ENCODE results near the gene OOEP. TPM values are rescaled to one million over a fixed set of nuclear protein-coding genes. Genes with fewer than 3 reads are reported as not detected.

Gene OOEP
- polyA plus RNA-seq, 3 donors: not detected

DNA sequence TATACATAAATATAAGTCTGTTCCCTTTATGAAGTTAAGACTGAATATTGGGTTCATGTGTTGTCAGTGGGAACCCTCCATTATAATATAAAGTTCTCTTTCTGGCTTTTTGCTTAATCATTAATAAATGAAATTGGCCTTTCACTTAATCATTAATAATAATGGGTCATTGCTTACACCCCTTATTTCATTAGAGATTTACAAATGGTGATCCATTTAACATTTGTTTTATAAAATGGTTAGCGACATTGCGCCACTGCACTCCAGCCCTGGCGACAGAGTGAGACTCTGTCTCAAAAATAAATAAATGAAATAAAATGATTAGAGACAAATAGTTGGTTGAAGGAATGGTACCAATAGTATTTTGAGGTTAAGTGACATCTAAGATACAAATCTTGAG is 43.4 kb upstream of the OOEP start:
- Mint-ChIP-seq H3K27me3 (ENCODE audit: low read depth in 3 of 3) (peaks cover 0 to 1% (median 0%) of the 10 kb centered on the region in 3 donors), H3K4me1 (no peaks in the 10 kb centered on the region), H3K4me3 (no peak overlapping the region), H3K27ac (no peak overlapping the region), H3K9me3 (no peaks in the 10 kb centered on the region), H3K36me3 (peaks cover 43 to 47% of the 10 kb centered on the region in 2 donors)
- H2AFZ ChIP-seq (ENCODE audit: insufficient read depth, low read depth, low read length, poor library complexity, severe bottlenecking): no peak overlapping the region
- no peaks in the 10 kb centered on the region for H3K9me3 ChIP-seq (replicated peaks in 1 of 2; ENCODE audit: control insufficient read depth in 1 of 2, insufficient read depth in 1 of 2, low read length in 2 of 2)
- no peaks in the 10 kb centered on the region for H3K4me1 ChIP-seq (ENCODE audit: control insufficient read depth in 1 of 2, insufficient read depth in 2 of 2, low read length in 2 of 2)
- no peak overlapping the region for H3K4me3 ChIP-seq (replicated peaks in 1 of 3; ENCODE audit: low read depth in 2 of 3, low read length in 3 of 3)
- no peak overlapping the region for H3K4me2 ChIP-seq (replicated peaks; ENCODE audit: extremely low read depth, low read length, poor library complexity, severe bottlenecking)
- intact Hi-C loops (cut with micrococcal nuclease): no loop called here
- no peaks in the 10 kb centered on the region for H3K27me3 ChIP-seq (ENCODE audit: control insufficient read depth in 2 of 2, insufficient read depth in 2 of 2, low read length in 2 of 2)
- H3K36me3 ChIP-seq (replicated peaks in 1 of 2; ENCODE audit: control insufficient read depth in 1 of 2, insufficient read depth in 2 of 2, low read length in 2 of 2): peaks cover 17 to 50% of the 10 kb centered on the region in 2 donors
- H4K20me1 ChIP-seq (ENCODE audit: insufficient read depth, low read length): no peaks in the 10 kb centered on the region
- no peaks in the 10 kb centered on the region for H3K79me2 ChIP-seq (ENCODE audit: insufficient read depth, low read length)
- TF ChIP-seq, protein P1, sequence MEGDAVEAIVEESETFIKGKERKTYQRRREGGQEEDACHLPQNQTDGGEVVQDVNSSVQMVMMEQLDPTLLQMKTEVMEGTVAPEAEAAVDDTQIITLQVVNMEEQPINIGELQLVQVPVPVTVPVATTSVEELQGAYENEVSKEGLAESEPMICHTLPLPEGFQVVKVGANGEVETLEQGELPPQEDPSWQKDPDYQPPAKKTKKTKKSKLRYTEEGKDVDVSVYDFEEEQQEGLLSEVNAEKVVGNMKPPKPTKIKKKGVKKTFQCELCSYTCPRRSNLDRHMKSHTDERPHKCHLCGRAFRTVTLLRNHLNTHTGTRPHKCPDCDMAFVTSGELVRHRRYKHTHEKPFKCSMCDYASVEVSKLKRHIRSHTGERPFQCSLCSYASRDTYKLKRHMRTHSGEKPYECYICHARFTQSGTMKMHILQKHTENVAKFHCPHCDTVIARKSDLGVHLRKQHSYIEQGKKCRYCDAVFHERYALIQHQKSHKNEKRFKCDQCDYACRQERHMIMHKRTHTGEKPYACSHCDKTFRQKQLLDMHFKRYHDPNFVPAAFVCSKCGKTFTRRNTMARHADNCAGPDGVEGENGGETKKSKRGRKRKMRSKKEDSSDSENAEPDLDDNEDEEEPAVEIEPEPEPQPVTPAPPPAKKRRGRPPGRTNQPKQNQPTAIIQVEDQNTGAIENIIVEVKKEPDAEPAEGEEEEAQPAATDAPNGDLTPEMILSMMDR (IDR thresholded peaks at IDR 0.05): no peak
- no peak overlapping the region for H3K27ac ChIP-seq (ENCODE audit: low read depth in 1 of 2, low read length in 2 of 2)
- WGBS (ENCODE audit: insufficient coverage): no CpG with 5 or more reads among the region's 3 CpGs
- H3K9ac ChIP-seq (ENCODE audit: insufficient read depth, low read length, poor library complexity, severe bottlenecking): no peak overlapping the region
- DNase-seq: no peak

DNA sequence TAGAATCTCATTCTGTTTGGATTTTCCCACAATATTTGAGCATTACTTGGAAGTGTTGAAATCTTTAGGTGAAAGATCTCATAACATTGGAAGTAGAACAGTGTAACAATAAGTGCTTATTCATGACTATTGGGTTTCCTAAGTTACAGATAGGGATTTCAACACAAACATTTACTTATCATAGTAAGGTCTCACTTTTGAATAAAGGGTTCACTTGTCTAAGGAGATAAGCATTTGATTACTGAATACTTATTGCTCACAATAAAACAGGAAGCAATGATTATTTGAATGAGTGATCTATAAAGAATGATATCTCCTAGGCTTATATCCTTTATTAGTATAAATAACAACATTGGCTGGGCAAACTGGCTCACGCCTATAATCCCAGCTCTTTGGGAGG is 39.7 kb upstream of the OOEP start:
- no peak overlapping the region for H3K4me3 ChIP-seq (replicated peaks in 1 of 3; ENCODE audit: low read depth in 2 of 3, low read length in 3 of 3)
- no peaks in the 10 kb centered on the region for H3K9me3 ChIP-seq (replicated peaks in 1 of 2; ENCODE audit: control insufficient read depth in 1 of 2, insufficient read depth in 1 of 2, low read length in 2 of 2)
- H3K27ac Mint-ChIP-seq: no peak overlapping the region
- no peak for DNase-seq
- H2AFZ ChIP-seq (ENCODE audit: insufficient read depth, low read depth, low read length, poor library complexity, severe bottlenecking): no peak overlapping the region
- no peak overlapping the region for H3K9ac ChIP-seq (ENCODE audit: insufficient read depth, low read length, poor library complexity, severe bottlenecking)
- H3K27me3 Mint-ChIP-seq (ENCODE audit: low read depth in 3 of 3): peaks cover 0 to 1% (median 0%) of the 10 kb centered on the region in 3 donors
- no peaks in the 10 kb centered on the region for H3K9me3 Mint-ChIP-seq
- H3K27me3 ChIP-seq (ENCODE audit: control insufficient read depth in 2 of 2, insufficient read depth in 2 of 2, low read length in 2 of 2): no peaks in the 10 kb centered on the region
- no peak overlapping the region for H3K4me3 Mint-ChIP-seq
- H3K79me2 ChIP-seq (ENCODE audit: insufficient read depth, low read length): no peaks in the 10 kb centered on the region
- peaks cover 0 to 15% of the 10 kb centered on the region in 2 donors for H3K36me3 ChIP-seq (replicated peaks in 1 of 2; ENCODE audit: control insufficient read depth in 1 of 2, insufficient read depth in 2 of 2, low read length in 2 of 2)
- no peaks in the 10 kb centered on the region for H3K4me1 Mint-ChIP-seq
- no CpG with 5 or more reads among the region's 1 CpG for WGBS (ENCODE audit: insufficient coverage)
- no peaks in the 10 kb centered on the region for H4K20me1 ChIP-seq (ENCODE audit: insufficient read depth, low read length)
- intact Hi-C loops (cut with micrococcal nuclease): no loop called here
- H3K4me1 ChIP-seq (ENCODE audit: control insufficient read depth in 1 of 2, insufficient read depth in 2 of 2, low read length in 2 of 2): no peaks in the 10 kb centered on the region
- no peak overlapping the region for H3K27ac ChIP-seq (ENCODE audit: low read depth in 1 of 2, low read length in 2 of 2)
- no peak overlapping the region for H3K4me2 ChIP-seq (replicated peaks; ENCODE audit: extremely low read depth, low read length, poor library complexity, severe bottlenecking)
- TF ChIP-seq, protein P1 (IDR thresholded peaks at IDR 0.05): no peak
- peaks cover 18 to 19% of the 10 kb centered on the region in 2 donors for H3K36me3 Mint-ChIP-seq

All from CD14-positive monocyte (primary cell).